HG03175 (cell line): Measurements from ENCODE around the gene ATP5F1B.

Experiments
- ATAC-seq: cut with Tn5 transposase; IDR thresholded peaks from one replicate; pipeline ENCODE4 v1.9.1; 2021; ENCODE audit warnings: mild to moderate bottlenecking, moderate library complexity; ENCODE audit not compliant: unreplicated experiment

The ATP5F1B gene

DNA sequence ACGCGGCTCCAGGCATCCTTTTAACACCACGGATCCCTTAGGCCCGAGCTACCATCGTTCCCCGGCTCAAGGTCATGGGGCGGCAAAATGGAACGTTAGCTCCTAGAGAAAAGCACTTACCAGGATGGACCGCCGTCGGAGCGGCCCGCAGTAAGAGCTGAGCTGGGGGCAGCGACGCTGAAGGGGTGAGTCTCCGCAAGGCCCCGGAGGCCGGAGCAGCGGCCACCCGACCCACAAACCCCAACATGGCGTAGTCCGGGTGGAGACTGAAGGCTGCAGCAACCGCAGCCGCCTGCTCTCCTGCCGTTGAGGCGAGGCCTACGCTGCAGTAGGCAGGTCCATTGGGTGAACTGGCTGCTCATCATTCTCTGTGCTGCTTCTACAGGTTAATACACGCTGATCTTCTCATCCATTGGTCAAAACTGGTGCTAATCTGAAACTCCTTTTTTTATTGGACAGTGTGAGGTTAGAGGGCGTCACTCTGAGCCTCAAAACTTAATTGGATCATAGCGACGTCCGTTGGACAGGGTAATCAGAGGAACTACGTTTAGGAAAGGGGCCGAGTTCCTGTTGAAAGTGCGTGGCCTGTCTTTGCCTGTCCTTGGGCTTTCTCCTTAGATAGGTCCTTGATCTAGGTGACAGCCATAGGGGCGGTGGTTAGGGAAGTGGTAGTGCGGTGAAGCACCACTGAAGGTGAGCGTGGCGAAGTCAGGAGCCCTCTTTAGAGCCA, at the start of gene ATP5F1B:
Gene ATP5F1B (minus strand): TSS at position 268 of the 730 bp plus-strand sequence. CDS start 21 bp downstream, at position 247.
- ATAC-seq = peak; percentile 99

DNA sequence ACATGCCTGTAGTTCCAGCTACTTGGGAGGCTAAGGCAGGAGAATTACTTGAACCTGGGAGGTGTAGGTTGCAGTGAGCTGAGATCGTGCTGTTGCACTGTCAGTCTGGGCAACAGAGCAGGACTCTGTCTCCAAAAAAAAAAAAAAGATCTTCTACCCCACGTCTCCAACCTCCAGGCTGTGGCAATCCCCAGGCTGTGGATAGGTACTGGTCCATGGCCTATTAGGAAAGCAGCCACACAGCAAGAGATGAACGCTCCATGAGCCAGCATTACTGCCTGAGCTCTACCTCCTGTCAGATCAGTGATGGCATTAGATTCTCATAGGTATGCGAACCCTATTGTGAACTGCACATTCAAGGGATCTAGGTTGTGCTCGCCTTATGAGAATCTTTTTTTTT, 48.4 kb upstream of the ATP5F1B start:
- no peak for ATAC-seq

DNA sequence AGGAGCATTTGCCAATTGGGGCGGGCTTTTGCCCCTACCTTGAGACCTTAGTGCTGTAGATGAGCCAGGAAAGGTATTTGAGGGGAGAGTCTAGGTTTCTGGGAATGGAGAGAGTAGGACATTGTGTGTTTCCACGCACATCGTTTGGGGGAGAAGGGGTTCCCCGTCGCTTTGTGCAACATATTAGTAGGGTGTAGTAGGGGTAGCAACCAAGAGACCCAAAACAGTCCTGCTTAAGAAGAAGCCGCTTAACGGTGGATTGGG, 43.0 kb upstream of the ATP5F1B start:
- ATAC-seq = no peak

GRCh38 chr12:56688129-56688845, 42.5 kb upstream of the ATP5F1B start, which contains the start of gene PTGES3:
Gene PTGES3, minus strand, starts transcription at chr12:56688284. Its CDS starts 285 bp downstream, at chr12:56687999.
- ATAC-seq = peak; percentile 61

DNA sequence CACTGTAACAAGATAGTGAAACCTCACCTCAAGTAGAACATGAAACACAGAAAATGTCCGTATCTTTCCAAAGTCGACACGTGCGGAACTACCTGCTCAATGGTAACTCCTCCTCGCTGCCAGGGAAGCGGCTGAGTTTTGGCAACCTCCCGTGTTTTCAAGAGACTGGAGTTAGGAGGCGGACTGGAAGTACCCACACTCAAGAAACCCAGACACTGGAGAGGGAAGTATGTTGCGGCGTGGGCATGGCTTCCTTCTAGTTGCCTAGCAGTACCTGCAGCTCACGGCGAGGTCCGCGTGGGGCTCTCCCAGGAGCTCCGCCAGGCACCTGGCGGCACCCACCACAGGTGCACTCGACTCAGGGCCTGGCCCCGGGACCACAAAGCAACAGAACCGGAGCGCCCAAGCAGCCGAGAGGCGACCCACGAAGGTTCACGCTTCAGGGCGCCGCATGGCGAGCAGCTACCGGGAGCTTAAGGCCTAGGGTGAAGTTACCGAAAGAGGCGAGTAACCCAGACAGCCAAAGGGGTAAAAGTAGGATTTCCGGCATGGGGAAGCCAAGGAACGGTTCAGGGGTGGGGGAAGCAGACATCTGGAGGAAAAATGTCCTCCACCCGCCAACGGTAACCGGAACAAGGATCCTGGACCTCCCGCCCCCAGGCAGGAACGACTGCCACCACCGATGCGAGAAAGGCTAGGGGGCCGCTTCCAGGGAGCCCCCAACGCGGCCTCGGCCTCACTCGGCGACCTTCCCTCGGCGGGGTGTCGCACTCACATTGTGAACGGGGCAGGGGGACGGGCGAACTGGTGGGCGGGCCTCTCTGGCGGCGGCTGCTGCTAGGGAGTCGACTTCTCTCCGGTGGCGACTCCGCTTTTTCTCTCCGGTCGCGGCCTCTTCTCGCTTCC, 41.7 kb upstream of the ATP5F1B start:
- ATAC-seq = peak; percentile 30

DNA sequence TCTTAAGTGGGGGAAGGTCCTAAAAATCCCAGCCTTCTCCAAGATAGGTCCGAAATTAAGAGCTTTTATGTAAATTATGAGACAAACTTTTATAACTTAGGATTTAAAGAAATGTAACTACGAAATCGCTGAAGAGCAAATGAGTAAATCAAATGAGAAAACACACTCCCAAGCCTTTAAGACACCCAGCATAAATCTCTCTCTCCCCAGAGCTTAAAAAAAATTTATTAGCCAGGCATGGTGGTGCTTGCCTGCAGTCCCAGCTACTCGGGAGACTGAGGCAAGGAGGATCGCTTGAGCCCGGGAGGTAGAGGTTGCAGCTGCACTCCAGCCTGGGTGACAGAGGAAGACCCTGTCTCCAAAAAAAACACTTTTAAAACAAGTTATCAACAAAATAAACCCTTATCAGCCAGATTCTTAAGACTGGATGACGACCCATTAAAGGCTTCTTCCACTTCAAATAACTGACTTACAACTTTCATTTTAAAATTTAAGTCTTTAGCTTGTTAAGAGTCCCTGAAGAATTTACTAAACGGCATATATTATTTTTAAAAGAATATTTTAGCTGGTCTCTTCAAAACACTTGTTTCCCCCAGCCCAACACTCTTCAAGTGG, 39.1 kb upstream of the ATP5F1B start:
- ATAC-seq = no peak

DNA sequence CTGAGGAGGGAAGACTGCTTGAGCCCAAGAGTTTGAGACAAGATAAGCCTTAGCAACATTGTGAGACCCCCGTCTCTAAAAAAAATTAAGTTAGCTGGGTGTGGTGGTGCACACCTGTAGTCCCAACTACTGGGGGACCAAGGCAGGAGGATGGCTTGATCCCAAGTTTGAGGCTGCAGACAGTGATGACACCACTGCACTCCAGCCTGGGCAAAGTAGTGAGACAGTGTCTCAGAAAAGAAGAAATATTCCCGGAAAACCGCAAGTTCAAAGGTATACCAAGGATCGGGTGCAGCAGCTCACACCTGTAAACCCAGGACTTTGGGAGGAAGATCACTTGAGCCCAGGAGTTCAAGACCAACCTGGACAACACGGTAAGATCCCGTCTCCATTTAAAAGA, 36.5 kb upstream of the ATP5F1B start:
- no peak for ATAC-seq

GRCh38 chr12:56679883-56680575, 34.2 kb upstream of the ATP5F1B start:
- ATAC-seq = no peak

- no peak for ATAC-seq
Measured at GRCh38 chr12:56678852-56679251, 33.1 kb upstream of the ATP5F1B start.

- peak; percentile 74 for ATAC-seq
Measured at GRCh38 chr12:56677680-56678079, 31.9 kb upstream of the ATP5F1B start.

GRCh38 chr12:56676851-56677580, 31.2 kb upstream of the ATP5F1B start:
- peak; percentile 25 for ATAC-seq

DNA sequence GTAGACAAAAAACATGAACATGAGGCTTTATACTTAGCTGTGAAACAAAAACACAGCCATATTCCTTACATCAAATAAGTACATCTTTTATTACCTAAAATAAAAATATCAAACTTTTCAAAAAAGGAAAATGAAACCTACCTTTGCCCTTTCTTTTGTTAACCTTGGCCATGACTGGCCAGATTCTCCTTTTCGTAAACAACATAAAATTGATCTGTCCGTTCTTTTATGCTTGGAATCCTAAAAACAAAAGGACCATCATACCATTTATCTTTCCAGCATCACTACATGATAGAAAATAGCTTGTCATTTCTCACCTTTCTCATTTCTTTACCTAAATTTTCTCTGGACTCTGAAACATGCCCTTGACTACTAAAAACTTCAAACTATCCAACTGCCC, 25.8 kb upstream of the ATP5F1B start:
- ATAC-seq = no peak

DNA sequence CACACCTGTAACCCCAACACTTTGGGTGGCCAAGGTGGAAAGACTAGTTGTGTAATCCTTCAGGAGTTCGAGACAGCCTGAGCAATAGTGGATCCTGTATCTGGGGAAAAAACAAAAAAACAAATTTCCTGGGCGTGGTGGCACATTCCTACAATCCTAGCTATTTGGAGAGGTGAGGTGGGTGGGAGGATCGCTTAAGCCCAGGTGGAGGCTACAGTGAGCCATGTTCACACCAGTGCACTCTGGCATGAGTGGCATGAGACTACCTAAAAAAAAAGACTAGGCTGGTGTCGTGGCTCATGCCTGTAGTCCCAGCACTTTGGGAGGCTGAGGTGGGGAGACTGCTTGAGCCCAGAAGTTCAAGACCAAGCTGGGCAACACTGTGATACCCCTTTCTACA, 25.1 kb upstream of the ATP5F1B start:
- ATAC-seq = no peak

- ATAC-seq = no peak
Measured at GRCh38 chr12:56668197-56668457, 22.3 kb upstream of the ATP5F1B start.

- ATAC-seq = no peak
Measured at GRCh38 chr12:56661979-56662638, 16.3 kb upstream of the ATP5F1B start.

GRCh38 chr12:56661560-56661959, 15.8 kb upstream of the ATP5F1B start:
- ATAC-seq = no peak

- ATAC-seq = no peak
Measured at GRCh38 chr12:56658921-56659320, 13.1 kb upstream of the ATP5F1B start.

DNA sequence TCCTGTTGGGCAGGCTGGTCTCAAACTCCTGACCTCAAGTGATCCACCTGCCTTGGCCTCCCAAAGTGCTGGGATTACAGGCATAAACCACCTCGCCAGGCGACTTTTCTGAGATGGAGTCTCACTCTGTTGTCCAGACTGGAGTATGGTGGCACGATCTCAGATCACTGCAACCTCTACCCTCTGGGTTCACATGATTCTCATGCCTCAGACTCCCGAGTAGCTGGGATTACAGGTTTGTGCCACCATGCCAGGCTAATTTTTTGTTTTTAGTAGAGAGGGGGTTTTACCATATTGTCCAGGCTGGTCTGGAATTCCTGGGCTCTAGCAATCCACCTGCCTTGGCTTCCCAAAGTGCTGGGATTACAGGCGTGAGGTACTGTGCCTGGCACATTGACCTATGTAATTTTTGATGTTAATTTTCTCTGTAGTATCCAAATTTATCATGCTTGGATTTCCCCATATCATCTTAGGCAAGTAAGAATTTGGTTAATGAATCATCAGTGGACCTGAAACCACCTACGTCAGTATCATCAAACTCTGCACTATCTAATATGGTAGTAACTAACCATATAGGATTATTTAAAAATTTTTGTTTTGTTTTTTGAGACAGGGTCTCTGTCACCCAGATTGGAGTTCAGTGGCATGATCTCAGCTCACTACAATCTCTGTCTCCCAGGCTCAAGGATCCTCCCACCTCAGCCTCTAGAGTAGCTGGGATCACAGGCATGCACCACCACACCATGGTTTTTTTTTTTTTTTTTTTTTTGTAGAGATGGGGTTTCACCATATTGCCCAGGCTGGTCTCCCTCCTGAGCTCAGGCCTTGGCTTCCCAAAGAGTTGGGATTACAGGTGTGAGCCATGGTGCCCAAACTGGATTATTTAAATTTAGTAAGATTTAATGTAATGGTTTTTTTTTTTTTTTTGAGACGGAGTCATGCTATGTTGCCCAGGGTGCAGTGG, 11.9 kb upstream of the ATP5F1B start:
- ATAC-seq = peak; percentile 67
